Bronchial epithelial cell (primary cell): ENCODE measurements around the gene NDUFB3. TPM values are rescaled to one million over a fixed set of nuclear protein-coding genes. Genes with fewer than 3 reads are reported as not detected.
"Not testable (repeated sequence)": the region's sequence is repeated elsewhere in the genome, so short reads cannot be mapped to it uniquely, and the experiment has no call there.

Experiments
- DNase-seq: peaks from one replicate; pipeline ENCODE4 v3.0.0-alpha.2; 2010; ENCODE audit warnings: low read depth
- FAIRE-seq: peaks from 2 replicates; lab custom pipeline; 2011; peaks lifted over from hg19 to GRCh38; lab: Jason Lieb, UNC
- H3K27me3 ChIP-seq: 2 replicates; pipeline ENCODE4 v1.5.1; 2011; ENCODE audit warnings: low read length; ENCODE audit not compliant: control insufficient read depth, insufficient read depth
- H3K36me3 ChIP-seq: 2 replicates; pipeline ENCODE4 v1.5.1; 2011; ENCODE audit warnings: low read length; ENCODE audit not compliant: control insufficient read depth, insufficient read depth
- H3K4me3 ChIP-seq: 2 replicates; pipeline ENCODE4 v1.5.1; 2011; ENCODE audit warnings: mild to moderate bottlenecking, low read depth, low read length, control low read depth
- CTCF ChIP-seq: IDR thresholded peaks from 2 replicates; pipeline ENCODE4 v1.5.1; 2011; ENCODE audit warnings: mild to moderate bottlenecking, moderate library complexity, low read length, control low read depth, inconsistent platforms; ENCODE audit not compliant: insufficient read depth, severe bottlenecking
- total RNA-seq: library from RNA; depleted of rRNA; stranded (reverse); fragments of >200 nt; gene quantifications from 2 replicates; pipeline ENCODE4 v1.2.1, GENCODE V29; 2014

Gene NDUFB3
- total RNA-seq, 1 donor from 2014 or later: 38.7 TPM

GRCh38 chr2:201059961-201060755 is 11.6 kb upstream of the NDUFB3 start:
- no peak overlapping the region for H3K4me3 ChIP-seq
- no peak for TF ChIP-seq CTCF
- peaks cover 1% of the 10 kb centered on the region for H3K36me3 ChIP-seq
- DNase-seq (no peak), FAIRE-seq (no peak)
- no peaks in the 10 kb centered on the region for H3K27me3 ChIP-seq

GRCh38 chr2:201063516-201063915 is 8.3 kb upstream of the NDUFB3 start:
- H3K36me3 ChIP-seq, DNase-seq, H3K27me3 ChIP-seq, H3K4me3 ChIP-seq, FAIRE-seq: not testable (repeated sequence)

- DNase-seq: no peak
- Histone ChIP-seq H3K27me3 (no peaks in the 10 kb centered on the region), H3K4me3 (no peak overlapping the region), H3K36me3 (peaks cover 1% of the 10 kb centered on the region)
- FAIRE-seq: no peak
- no peak for TF ChIP-seq CTCF
These were observed 6.9 kb upstream of the NDUFB3 start for GRCh38 chr2:201064797-201065329.

- Histone ChIP-seq H3K27me3 (no peaks in the 10 kb centered on the region), H3K4me3 (peak overlapping the region; percentile 96), H3K36me3 (no peaks in the 10 kb centered on the region)
- no peak for FAIRE-seq
- DNase-seq: peak; percentile 21
- TF ChIP-seq CTCF: no peak
These were observed 788 bp upstream of the NDUFB3 start for GRCh38 chr2:201070948-201071478.

- DNase-seq (no peak), FAIRE-seq (no peak)
These were observed 365 bp downstream of the NDUFB3 start for GRCh38 chr2:201072201-201072530.

More at GRCh38 chr2:201072201-201072530, 365 bp downstream of the NDUFB3 start:
- Histone ChIP-seq H3K36me3 (no peaks in the 10 kb centered on the region), H3K27me3 (no peaks in the 10 kb centered on the region), H3K4me3 (peak overlapping the region; percentile 96)
- no peak for TF ChIP-seq CTCF
